KBM-7 (cell line): ENCODE results near the gene GMEB2.

Experiments
- DNase-seq: peaks from one replicate; pipeline ENCODE4 v3.0.0-alpha.2; 2015
- in situ Hi-C: fragments of 300-500 bp; cut with MboI; formaldehyde crosslinking; loops from 2 replicates; pipeline ENCODE4 v1.14.3; 2020; ENCODE audit warnings: low sequenced_read_pairs, low pct_unique_long_range_greater_than_20kb, mixed read lengths

GMEB2 gene

DNA sequence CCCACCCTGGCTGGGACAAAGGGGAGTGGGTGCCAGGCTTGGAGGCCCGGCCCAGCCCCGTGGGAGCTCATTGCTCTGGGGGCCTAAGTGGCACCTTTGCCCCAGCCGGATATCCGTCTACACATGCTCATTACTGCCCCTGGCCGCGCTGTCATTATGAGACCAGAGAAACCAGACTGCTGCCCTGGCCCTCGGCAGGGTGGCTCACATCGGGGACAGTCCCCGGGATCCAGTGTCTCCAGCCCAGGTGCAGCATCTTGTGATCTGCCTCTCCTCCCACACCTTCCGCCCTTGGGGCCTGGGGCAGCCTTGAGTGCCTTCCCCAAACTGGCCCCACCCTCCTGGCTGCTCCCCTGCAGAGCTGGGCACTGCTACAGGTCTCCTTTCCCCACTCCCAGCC is 84.2 kb downstream of the GMEB2 start:
- in situ Hi-C loops, result no loop called here
- DNase-seq, result no peak

DNA sequence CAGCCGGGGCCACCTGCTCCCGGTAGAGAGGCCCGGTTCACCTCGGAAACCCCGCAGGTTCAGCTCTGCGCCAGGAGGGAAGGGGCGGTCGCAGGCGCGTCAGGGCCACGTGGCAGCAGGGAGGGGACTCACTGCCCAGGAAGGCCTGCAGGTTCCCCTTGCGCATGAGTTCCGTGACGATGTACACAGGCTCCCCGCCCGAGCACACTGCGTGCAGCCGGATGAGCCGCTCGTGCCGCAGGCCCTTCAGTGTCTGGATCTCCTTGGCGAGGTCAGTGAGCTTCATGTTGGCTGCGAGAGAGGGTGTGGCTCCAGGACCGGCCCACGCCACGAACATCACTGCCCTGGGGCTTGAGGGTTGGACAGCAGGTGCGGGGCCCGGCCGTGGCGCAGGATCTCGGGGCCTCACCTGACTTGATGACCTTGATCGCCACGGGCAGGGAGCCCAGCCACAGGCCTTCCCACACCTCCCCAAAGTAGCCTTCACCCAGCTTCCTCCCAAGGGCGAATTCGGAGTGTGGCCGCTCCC is 84.8 kb downstream of the GMEB2 start:
- in situ Hi-C loops, result no loop called here
- no peak for DNase-seq

DNA sequence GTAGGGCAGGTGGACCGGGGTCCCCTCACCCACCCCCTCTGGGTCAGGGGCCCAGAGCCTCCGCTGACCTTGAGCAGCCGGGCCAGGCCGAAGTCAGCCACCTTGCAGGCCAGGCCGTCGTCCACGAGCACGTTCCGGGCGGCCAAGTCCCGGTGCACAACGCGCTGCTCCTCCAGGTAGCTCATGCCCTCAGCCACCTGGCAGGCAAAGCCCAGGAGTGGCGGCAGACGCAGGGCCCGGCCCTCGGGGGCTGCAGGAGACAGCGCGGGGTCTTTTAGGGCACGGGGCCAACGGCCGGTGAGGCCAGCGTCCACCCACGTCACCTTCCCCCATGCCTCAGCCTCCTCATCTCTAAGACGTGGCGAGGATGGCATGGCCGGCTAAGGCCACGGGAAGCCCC is 85.5 kb downstream of the GMEB2 start:
- in situ Hi-C loops, result no loop called here
- no peak for DNase-seq

DNA sequence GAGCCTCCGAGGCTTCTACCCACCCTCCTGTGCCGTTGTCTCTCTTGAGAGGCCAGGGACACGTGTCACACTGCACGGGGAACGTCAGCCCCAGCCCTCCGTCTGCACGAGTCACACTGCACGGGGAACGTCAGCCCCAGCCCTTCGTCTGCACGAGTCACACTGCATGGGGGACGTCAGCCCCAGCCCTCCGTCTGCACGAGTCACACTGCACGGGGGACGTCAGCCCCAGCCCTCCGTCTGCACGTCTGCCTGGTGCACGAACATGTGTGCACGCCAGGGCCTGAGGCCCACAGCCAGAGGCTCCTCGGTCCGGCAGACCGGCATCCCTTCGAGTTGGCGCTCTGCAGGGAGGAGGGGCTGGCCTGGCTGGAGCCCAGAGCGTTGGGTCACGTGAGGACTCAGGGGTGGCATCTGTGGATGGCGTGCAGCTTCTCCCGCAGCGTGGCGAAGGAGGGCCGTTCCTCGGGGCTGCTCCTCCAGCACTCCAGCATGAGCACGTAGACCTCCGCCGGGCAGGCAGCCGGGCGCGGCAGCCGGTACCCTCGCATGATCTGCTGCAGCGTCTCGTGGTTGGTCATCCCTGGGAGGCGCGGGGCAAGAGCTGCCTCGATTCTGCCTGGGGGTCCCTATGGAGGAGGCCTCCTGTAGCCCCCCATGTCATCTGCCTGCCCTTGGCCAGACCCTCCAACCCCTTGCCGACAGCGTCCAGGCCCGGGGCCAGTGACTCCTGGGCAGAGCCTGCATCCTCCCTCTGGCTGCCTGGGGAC is 86.3 kb downstream of the GMEB2 start:
- in situ Hi-C loops, result no loop called here
- no peak for DNase-seq

DNA sequence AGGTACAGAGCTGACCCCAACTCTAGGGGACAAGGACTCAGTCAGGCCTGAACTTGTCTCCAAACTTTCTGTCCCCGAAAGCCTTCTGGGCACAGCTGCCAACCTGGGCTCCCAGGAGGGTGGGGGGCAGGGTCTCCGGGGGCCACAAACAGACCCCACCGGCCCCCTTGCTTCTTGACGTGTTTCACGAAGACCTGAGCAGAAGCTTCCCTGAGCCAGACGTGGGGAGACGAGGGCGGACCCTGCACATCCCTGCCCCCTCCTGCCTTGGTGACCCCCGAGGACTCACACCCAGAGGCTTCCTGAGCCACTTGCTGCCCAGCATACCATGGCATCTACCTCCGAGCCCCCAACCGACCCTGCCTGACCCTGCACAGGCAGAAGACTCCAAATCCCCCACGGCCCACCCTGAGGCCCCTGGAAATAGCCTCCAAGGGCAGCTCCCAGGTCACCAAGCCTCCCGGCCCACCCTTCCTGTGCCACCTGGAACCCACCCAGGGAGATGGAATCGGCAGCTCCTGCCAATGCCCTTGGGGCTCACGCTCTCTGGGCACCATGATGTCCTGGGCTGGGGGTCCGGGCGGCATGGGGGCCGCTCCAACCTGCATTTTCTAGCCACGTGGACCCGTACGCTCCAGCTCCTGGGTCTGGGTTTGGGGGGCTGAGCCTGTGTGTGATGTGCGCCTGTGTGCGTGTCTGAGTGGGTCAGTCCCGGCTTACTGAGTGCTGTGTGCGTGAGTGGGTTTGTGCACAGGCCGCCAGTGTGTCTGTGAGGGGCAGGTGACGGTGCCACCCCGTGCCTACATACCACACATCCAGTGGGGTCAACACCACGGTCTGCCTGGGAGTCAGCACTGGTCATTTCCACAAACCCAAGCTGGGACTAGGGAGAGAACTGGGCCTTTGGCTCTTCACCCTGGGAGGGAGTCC is 87.2 kb downstream of the GMEB2 start:
- no peak for DNase-seq
- in situ Hi-C loops, result no loop called here

DNA sequence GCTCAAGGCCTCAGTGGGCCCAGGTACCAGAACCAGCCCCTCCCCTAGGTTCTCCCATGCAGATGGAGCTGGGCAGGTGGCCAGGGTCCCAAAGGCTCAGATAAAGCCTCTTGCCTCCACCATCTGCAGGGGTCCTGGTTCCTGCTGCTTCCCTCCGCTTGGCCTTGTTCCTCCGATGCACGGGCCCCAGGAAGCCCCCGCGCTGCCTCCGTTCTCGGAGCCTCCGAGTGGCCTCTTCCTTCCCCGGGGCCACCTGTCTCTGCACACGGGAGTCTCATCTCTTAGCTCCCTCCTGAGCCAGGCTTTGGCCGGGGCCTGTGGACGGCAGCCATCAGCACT is 87.8 kb downstream of the GMEB2 start:
- in situ Hi-C loops, result no loop called here
- no peak for DNase-seq

DNA sequence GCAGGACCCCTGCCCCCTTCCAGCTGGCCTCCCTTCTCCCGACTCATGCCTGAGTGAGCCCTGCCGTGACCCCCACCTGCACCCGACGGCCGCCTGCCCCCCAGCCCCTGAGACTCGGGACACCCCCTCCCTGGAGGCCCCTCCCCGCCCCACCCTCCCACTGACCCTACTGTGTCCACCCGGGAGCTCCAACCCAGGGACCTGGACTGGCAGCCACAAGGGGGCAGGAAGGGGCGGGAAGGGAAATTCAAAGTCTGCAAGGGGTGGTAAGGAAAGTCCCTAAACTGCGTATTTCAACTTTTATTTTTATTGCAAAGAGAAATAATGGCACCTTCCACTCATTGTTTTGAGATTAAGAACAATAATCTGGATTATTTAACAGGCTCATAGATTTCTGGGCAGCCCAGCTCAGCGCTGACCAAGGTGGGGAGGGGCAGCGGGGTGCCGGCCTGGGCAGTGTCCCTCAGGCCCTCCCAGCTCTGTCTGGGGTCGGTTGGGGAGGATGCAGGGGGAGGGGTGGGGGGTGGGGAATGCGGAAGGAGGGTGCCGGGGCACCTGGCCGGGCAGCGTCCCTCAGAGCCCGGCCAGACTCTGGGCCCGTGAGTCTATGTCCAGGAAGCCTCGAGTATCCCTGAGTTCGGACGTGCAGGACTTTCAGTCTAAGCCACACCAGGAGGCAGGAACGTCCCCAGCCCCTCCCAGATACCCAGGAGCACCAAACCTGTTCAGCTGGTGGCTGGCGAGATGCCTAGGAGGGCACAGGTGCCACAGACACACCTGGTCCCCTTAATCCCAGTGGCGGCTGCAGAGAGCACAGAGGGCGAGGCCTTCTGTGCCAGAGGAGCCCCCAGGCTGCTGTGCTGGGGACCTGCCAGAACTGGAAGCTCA is 88.5 kb downstream of the GMEB2 start:
- in situ Hi-C loops, result no loop called here
- DNase-seq, result no peak
